ENCODE data around the gene GAS2.

The GAS2 gene

DNA sequence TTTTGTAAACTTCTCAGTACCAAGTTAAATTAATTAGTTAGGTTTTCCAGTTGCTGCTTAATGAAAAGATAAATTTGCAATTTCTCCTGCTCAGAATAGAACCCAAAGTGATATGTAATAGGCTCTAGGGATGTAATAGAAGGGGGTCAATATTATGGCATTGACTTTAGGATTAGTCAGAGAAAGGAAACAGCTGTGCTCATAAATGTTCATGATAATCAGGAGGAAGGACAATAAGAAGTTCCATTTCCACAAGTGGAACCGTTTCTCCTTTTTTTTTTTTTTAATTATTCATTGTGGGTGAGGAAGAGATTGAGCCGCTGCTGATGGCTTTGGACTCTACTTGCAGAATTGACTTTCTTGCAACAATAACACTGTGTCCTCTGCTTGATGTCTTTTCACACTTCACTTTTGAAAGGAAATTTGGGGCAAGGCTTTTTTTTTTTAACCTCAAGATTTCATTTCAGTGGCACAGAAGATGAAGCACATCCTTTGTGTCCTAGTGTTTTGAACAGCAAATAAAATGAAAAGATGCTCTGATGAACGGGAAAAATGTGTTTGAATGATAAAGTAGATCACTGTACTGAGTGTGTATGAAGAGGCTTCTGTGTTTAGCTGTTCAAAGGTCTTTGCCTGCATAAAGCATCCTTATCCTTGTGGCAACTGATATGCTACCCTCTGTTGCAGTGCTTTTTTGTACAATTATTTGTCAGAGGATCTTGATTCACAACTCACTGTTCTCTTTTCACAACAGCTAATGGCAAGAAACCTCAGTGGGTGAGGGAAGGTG lies 62.4 kb downstream of the GAS2 start:
- peak; percentile 3 for DNase-seq

DNA sequence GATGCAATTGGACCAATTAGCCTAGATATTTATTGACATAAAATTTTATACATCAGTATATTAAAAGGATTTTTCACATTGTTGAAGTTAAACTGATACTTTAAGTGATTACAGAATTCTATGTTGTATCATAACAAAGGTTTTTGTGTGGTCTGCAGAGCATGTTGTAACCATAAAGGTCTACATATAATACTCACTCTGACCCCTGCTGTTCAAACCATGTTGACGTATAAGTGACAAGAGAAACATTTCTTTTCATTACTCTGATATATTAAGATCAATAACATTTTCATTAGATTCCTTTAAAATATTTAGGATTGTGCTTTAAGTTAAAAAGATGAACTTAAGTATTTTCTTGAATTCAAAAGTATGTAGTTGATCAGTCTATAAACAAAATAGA lies 63.9 kb downstream of the GAS2 start:
- DNase-seq = peak; percentile 4

DNA sequence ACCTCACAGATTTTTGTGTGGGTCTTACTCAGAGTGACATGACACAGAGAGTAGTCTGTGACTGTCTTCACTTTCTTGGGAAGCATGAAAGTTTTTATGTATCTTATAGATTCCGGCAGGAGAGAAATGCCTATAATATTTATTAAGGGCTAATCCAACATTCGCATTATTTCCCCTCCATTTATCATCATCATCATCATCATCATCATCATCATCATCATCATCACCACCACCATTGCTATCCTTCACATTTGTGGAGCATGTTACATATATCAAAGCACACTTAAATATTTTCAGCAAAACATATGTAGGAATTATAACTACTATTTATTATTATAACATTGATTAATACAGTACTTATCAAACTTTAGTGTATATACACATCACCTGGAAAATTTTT lies 66.2 kb downstream of the GAS2 start:
- no peak for DNase-seq

DNA sequence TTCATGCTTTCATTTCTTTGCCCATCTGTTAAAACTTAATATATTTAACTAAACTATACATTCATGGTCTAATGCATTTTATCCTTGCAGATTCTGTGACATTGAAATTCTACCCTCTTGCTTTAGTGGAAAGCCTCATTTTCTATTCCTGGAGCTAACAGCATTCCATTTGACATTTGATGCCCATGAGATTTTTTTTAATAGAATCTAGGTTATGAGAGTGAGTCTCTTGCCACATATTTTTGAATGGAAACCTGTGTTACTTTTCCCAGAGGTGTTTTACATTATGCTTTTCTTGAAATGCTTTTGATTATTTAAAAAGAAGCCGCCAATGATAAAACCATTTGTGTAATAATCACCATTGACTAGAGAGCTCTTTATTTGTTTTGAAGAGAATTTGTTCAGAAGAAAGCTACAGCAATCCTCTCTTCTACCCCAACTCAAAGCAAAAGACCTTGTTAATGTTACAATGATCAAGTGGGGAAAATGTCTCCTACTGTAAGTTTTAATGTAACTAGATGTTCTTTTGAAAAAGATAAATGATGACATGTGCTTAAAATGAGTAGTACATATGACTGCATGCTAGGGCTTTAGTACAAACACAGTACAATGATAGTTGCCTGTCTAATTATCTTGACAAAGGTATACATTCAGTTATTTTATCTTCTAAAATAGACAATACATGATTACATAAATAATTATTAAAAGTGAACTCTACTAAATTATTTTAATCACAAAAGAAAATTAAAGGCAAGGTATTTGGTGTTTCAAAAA lies 67.3 kb downstream of the GAS2 start:
- no peak for DNase-seq

DNA sequence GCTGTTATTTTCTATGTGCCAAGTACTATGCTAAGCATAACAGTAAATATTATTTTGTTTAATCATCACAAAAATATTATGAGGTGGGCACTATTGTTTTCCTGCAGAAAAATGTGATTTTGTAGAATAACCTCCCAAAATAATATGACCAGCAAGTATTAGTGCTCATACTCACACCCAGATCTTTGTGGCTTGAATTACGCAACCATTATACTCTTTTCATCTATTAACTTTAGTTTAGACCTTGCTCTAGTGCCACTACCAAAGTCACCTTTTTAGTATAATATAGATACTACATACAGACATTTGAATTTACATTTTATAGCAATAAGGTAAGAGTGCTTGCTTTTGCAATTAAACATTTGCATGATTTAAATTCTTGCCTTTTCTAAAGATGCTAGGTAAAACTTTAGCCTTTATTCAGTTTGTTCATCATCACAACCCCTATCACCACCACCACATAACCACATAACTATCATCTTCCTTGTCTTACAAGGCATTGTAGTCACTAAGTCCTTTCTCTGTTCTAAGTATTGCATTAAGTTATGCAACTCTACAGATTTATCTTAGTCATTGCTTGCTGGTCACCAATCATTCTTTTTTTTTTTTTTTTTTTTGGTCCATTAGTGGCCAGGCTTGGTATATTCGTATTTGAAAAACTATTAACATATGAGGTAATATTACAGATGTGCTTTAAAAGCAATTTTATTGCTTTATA lies 68.4 kb downstream of the GAS2 start:
- DNase-seq = no peak

DNA sequence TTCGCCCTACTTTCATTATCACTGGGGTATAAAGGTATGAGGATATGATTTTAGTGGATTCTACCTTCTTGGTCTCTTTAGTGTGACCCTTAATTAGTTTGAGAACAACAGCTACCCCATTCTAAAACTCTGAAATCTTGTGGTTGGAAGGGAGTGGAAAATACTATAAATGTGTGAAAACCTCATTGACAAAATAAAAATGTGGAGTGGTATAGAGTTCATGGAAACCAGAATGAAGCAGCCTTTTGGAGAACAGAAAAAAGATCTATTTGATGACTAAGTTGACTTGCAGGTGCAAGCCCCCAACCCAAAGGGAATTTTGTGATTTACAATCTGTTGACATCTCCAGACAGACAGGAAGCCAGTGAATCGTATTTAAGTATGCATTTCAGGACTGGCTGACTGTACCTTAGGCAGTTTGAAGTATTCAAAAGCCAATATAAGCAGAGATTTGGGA lies 75.8 kb downstream of the GAS2 start:
- DNase-seq = no peak

DNA sequence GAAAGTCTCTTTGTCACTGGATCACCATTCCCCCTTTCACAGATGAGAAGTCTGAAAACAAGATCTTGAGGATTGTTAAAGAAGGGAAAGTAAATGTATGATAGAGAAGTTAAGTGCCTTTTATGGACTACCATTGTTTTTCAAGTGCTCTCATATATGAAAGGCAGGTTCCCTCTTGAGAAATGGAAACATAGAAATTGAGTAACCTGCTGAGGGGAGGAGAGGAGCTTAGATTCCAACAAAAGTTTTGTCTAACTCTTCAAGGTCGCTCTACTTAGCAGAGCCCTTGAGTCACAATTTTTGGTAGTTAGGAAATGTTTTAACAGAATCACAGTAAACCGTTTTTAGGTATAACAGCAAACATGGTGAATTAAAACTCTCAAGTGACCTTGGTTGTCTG lies 83.1 kb downstream of the GAS2 start:
- no peak for DNase-seq

GRCh38 chr11:22752908-22753310 lies 86.5 kb downstream of the GAS2 start:
- DNase-seq = no peak

DNA sequence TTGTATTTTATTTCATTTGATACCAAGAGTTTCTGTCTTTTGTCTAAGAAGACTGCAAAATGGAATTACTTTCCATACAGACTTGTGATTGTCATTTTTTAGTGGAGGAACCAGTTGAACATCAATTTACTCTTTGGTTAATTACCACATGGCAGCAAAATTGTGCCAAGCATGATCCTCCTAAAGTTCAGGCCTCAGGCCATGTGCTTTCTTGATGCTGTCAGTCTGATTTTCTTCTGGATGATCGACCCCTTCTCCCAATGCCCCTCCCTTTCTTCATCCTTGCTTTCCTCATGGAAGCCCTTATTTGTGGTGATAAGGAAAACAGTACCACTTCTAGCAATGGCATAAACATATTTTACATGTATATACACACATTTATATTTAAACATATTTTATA lies 87.0 kb downstream of the GAS2 start:
- no peak for DNase-seq

GRCh38 chr11:22761066-22761465 lies 94.7 kb downstream of the GAS2 start:
- no peak for DNase-seq

GRCh38 chr11:22763166-22763565 lies 96.8 kb downstream of the GAS2 start:
- DNase-seq = no peak

GRCh38 chr11:22764735-22765134 lies 98.3 kb downstream of the GAS2 start:
- DNase-seq = no peak

- DNase-seq = no peak
Observed at GRCh38 chr11:22768281-22768680, 101.9 kb downstream of the GAS2 start.

GRCh38 chr11:22769081-22769480 lies 102.7 kb downstream of the GAS2 start:
- no peak for DNase-seq

DNA sequence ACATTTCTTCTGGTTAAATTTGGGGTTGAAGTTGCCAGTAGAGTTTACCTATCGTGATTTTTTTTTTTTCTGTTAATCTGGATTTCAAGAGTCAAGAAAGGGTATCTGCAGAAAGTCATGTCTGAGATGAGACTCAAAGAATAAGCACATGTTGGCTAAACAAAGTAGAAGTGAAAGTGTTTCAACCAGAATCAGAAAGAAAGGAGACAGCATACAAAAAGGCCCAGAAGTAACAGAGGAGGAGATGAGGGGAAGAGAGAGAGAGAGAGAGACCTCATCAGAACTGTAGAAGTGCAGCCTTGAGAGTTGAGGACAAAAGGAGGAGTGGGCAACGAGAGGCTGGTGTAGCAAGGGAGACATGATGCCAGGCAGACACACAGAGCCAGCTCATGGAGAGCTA lies 108.3 kb downstream of the GAS2 start:
- no peak for DNase-seq

DNA sequence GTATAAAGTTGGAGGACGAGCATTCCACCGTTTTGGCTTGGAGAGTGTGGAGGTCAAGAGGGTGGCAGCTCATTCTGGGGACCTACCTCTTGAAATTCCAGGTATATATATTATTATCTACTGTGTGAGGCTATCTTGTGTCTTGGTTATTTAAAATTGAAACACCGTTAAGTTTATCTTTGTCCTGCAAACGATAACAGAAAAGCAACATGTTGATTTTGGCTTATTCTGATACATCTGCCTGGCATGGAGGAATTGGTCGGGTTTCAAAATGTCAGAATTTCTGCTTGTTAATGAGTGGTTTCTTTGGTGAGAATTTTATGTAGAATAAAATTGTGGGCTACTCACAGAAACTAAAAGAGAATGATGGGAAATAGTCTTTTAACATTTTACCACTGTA lies 108.8 kb downstream of the GAS2 start:
- DNase-seq = no peak

DNA sequence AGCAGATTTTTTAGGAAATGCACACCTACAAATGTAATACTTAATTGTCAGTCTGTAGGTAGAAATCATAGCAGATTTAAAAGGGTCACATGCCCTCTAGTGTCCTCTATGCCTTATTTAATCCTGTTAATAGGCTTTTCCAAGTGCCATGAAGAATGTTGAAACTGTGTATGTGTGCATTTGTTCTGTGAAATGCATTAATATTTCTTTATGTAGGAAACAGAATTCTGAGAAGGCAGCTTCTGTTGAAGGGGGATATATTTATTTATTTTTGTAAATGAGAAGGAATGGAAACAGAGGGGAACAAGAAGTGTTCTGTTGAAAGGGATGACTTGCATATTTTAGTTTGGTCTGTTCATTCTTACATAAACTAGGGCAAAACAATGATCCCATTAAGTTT lies 112.2 kb downstream of the GAS2 start:
- DNase-seq = no peak

GRCh38 chr11:22779850-22780249 lies 113.4 kb downstream of the GAS2 start:
- DNase-seq = no peak

GRCh38 chr11:22780952-22781593 lies 114.7 kb downstream of the GAS2 start:
- peak; percentile 49 for DNase-seq

GRCh38 chr11:22785251-22785650 lies 118.8 kb downstream of the GAS2 start:
- DNase-seq = no peak

DNA sequence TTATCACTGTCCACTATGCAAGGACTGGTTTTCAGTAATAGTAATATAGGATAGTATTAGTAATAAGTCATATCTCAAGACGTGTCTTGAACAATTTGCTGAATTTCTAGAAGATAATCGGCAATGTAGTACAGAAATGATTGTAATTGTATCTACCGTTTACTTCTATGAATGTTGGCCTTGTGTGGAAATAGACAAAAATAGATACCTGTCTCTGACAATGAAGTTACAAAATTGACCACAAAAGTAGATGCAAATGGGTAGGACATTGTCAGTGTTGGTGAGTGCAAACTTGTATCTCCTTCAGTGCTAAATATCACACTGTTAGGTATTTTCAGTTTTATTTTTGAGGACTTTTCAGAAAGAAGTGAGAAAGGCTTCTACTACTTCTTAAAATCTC lies 120.1 kb downstream of the GAS2 start:
- no peak for DNase-seq

- DNase-seq = no peak
Observed at GRCh38 chr11:22787055-22787454, 120.6 kb downstream of the GAS2 start.

DNA sequence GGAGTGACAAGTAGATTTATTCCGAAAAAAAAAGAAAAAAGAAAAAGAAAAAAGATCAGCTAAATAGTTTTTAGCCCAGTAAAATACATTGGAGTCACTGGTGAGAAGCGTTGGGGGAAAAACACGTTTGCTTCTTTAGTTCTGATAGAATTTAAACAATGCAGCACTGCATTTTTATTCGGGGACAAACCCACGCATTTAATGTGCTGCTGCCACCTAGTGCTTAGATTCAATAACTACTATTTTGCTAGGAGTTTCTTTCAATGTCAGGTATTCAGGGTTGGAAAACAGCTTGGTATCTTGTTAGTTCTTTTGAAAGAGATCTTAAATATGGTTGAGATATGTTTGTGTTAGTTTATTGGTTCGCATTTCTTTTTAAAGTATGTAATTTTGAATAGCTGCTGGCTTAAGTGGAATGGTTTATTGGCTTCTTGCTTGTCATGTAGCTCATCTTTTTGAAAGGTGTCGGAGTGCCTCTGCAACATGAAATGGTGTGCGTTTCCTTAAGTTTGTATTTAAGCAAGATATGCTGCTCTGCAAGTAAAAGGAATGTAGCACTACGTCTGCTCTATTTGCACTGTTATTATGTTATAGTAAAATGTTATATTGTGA lies 121.2 kb downstream of the GAS2 start:
- peak; percentile 30 for DNase-seq
